A549 (cell line): ENCODE measurements around the gene ACAD11.

Source experiments
- CHD4 ChIP-seq: fragments of 200-600 bp; sonication (generic); IDR thresholded peaks from 2 replicates; pipeline ENCODE4 v1.6.1; 2016; ENCODE audit warnings: antibody characterized with exemption, mild to moderate bottlenecking, borderline replicate concordance
- CTCF ChIP-seq: fragments of >200 bp; sonication (Bioruptor Twin); formaldehyde crosslinking; IDR thresholded peaks from 3 replicates; pipeline ENCODE4 v1.5.1; 2016
- EP300 ChIP-seq, 2 experiments: fragments of >200 bp; sonication (Bioruptor Twin); formaldehyde crosslinking; IDR thresholded peaks; 2 replicates in 1 of 2; 3 replicates in 1 of 2; pipeline ENCODE4 v1.6.1; 2016 to 2017
- JUN ChIP-seq, 2 experiments: fragments of >200 bp; sonication (Bioruptor Twin); formaldehyde crosslinking; IDR thresholded peaks; 2 replicates in 1 of 2; 3 replicates in 1 of 2; pipeline ENCODE4 v1.6.1; 2016 to 2017
- POLR2A ChIP-seq: IDR thresholded peaks from 2 replicates; pipeline ENCODE4 v1.6.1; 2012; ENCODE audit warnings: mild to moderate bottlenecking, low read length
- RAD21 ChIP-seq, 2 experiments: fragments of >200 bp in 1 of 2; sonication (Bioruptor Twin) in 1 of 2; formaldehyde crosslinking in 1 of 2; IDR thresholded peaks in 1 of 2; conservative IDR thresholded peaks in 1 of 2; 2 replicates in 1 of 2; 3 replicates in 1 of 2; pipeline ENCODE4 v1.6.1; 2012 to 2018; ENCODE audit warnings: inconsistent platforms in 1 of 2
- RFX5 ChIP-seq: fragments of 450-650 bp; IDR thresholded peaks from 2 replicates; pipeline ENCODE4 v1.7.1; 2014; ENCODE audit warnings: antibody characterized with exemption, mild to moderate bottlenecking, moderate library complexity
- RNF2 ChIP-seq: fragments of 200-600 bp; sonication (generic); IDR thresholded peaks from 2 replicates; pipeline ENCODE4 v1.6.1; 2016; ENCODE audit warnings: low read depth, mild to moderate bottlenecking, antibody characterized with exemption, moderate library complexity, borderline replicate concordance
- ZFP36 ChIP-seq: fragments of 450-650 bp; IDR thresholded peaks from 2 replicates; pipeline ENCODE4 v1.6.1; 2014; ENCODE audit warnings: borderline replicate concordance; ENCODE audit not compliant: partially characterized antibody
- TF ChIP-seq, protein P1 (sequence below): IDR thresholded peaks from 2 replicates; pipeline ENCODE4 v1.6.1; 2012
- TF ChIP-seq, protein P2 (sequence below): fragments of 200-600 bp; sonication (generic); IDR thresholded peaks from 2 replicates; pipeline ENCODE4 v1.6.1; 2016; ENCODE audit warnings: antibody characterized with exemption, mild to moderate bottlenecking, moderate library complexity

DNA sequence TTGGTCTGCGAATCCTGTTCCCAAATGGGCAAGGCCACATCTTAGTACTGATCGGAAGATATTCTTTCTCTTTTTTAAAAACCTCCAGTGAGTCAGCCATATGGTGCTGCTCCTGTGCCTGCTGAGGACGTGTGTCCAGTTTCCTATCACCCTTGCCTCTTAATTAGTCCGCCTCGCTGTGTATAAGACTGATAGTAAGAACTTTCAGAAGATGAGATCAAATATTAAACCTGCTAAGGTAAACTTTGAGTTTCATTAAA lies 1.1 kb upstream of the ACAD11 start:
- TF ChIP-seq CTCF, result no peak
- TF ChIP-seq, protein P1, sequence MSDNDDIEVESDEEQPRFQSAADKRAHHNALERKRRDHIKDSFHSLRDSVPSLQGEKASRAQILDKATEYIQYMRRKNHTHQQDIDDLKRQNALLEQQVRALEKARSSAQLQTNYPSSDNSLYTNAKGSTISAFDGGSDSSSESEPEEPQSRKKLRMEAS, result no peak
- no peak for TF ChIP-seq EP300 (IDR thresholded peaks at IDR 0.05)
- TF ChIP-seq, protein P2, sequence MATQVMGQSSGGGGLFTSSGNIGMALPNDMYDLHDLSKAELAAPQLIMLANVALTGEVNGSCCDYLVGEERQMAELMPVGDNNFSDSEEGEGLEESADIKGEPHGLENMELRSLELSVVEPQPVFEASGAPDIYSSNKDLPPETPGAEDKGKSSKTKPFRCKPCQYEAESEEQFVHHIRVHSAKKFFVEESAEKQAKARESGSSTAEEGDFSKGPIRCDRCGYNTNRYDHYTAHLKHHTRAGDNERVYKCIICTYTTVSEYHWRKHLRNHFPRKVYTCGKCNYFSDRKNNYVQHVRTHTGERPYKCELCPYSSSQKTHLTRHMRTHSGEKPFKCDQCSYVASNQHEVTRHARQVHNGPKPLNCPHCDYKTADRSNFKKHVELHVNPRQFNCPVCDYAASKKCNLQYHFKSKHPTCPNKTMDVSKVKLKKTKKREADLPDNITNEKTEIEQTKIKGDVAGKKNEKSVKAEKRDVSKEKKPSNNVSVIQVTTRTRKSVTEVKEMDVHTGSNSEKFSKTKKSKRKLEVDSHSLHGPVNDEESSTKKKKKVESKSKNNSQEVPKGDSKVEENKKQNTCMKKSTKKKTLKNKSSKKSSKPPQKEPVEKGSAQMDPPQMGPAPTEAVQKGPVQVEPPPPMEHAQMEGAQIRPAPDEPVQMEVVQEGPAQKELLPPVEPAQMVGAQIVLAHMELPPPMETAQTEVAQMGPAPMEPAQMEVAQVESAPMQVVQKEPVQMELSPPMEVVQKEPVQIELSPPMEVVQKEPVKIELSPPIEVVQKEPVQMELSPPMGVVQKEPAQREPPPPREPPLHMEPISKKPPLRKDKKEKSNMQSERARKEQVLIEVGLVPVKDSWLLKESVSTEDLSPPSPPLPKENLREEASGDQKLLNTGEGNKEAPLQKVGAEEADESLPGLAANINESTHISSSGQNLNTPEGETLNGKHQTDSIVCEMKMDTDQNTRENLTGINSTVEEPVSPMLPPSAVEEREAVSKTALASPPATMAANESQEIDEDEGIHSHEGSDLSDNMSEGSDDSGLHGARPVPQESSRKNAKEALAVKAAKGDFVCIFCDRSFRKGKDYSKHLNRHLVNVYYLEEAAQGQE, result no peak
- no peak for TF ChIP-seq CHD4
- no peak for TF ChIP-seq JUN (IDR thresholded peaks at IDR 0.05)
- no peak for TF ChIP-seq ZFP36
- no peak for TF ChIP-seq RFX5
- TF ChIP-seq RNF2, result no peak
- no peak for TF ChIP-seq RAD21 (conservative IDR thresholded peaks at IDR 0.05 in 1 of 2, IDR thresholded peaks at IDR 0.05 in 1 of 2)
- TF ChIP-seq POLR2A, result no peak
